Heart left ventricle (tissue), 13 donors: ENCODE data around the gene LPP.

Source experiments
- POLR2A ChIP-seq, 2 donors: fragments of 450-650 bp; IDR thresholded peaks; one replicate each; pipeline ENCODE4 v1.6.1; 2017; ENCODE audit warnings: antibody characterized with exemption in 2 of 2, mild to moderate bottlenecking in 2 of 2, moderate library complexity in 2 of 2
- TF ChIP-seq, protein P1 (sequence below), 12 donors: fragments of 200-600 bp; sonication (generic) in 4 of 12; IDR thresholded peaks; one replicate each; pipeline versions ENCODE4 v1.5.0 to v1.8.0; 2018 to 2022; ENCODE audit warnings: antibody characterized with exemption in 12 of 12, mild to moderate bottlenecking in 5 of 12
- donor health status: ischemic (EF 13 %, LVEDD 7.1; RV severe dilation, severe dysfunction).
- donor health status: DM: no; HTN: yes; CAD: no.
- donor health status: DM: no; HTN: no; CAD: no.
- donor health status: ischemic (EF 25% LVEDD 6.9; RV normal size, moderate dysfunction).
- donor health status: ischemic (EF 25% LVEDD 5.7; RV mildly dilated, moderate dysfunction).
- donor health status: ischemic (EF 35%, LVEDD 5.7; RV mildly dilated, moderate dysfunction).
- donor health status: nonischemic (EF 11% LVEDD 7.7; RV severe dilation, severe dysfunction).
- donor health status: DM: yes; HTN: yes; CAD: no.
- donor health status: PGD.
- donor health status: ischemic (EF 29% LVEDD 5.4; RV normal size, mild dysfunction).
- donor health status: nonischemic (EF 23%, LVEDD 6.1; RV moderate dilation, normal function).

DNA sequence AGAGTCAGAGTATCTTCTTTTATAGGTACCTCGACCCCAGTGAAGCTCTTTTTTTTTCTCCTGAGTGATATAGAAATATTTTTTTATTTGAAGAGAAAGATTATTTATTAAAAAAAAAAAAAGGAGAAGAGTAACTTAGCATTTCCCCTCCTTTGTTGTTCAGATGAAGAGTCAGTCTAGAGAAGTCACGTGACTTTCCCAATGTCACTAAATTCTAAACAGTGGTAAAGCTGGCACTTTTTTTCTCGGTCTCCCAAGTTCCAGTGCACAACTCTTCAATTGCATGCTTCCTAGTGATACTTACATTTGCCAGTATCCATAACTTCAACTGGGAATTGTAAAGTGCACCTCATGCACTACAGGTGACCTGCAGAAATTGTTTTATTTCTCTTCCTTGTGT is 448.7 kb downstream of the LPP start:
- no peak for TF ChIP-seq POLR2A (IDR thresholded peaks at IDR 0.05)
- TF ChIP-seq, protein P1, sequence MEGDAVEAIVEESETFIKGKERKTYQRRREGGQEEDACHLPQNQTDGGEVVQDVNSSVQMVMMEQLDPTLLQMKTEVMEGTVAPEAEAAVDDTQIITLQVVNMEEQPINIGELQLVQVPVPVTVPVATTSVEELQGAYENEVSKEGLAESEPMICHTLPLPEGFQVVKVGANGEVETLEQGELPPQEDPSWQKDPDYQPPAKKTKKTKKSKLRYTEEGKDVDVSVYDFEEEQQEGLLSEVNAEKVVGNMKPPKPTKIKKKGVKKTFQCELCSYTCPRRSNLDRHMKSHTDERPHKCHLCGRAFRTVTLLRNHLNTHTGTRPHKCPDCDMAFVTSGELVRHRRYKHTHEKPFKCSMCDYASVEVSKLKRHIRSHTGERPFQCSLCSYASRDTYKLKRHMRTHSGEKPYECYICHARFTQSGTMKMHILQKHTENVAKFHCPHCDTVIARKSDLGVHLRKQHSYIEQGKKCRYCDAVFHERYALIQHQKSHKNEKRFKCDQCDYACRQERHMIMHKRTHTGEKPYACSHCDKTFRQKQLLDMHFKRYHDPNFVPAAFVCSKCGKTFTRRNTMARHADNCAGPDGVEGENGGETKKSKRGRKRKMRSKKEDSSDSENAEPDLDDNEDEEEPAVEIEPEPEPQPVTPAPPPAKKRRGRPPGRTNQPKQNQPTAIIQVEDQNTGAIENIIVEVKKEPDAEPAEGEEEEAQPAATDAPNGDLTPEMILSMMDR (IDR thresholded peaks at IDR 0.05), result no peak
